Prostate gland (tissue), 2 donors: ENCODE measurements around the gene ATF6.

Experiments used
- POLR2A ChIP-seq: fragments of 450-650 bp; IDR thresholded peaks from one replicate; pipeline ENCODE4 v1.6.1; 2016; ENCODE audit warnings: antibody characterized with exemption, mild to moderate bottlenecking
- TF ChIP-seq, protein P1 (sequence below), 4 experiments: fragments of 200-600 bp in 2 of 4; fragments of 450-650 bp in 2 of 4; sonication (generic) in 2 of 4; IDR thresholded peaks; 1 replicate in 3 of 4; 2 replicates in 1 of 4; pipeline ENCODE4 v1.5.1; 2016 to 2019; ENCODE audit warnings: antibody characterized with exemption in 4 of 4, mild to moderate bottlenecking in 2 of 4, moderate library complexity in 2 of 4

DNA sequence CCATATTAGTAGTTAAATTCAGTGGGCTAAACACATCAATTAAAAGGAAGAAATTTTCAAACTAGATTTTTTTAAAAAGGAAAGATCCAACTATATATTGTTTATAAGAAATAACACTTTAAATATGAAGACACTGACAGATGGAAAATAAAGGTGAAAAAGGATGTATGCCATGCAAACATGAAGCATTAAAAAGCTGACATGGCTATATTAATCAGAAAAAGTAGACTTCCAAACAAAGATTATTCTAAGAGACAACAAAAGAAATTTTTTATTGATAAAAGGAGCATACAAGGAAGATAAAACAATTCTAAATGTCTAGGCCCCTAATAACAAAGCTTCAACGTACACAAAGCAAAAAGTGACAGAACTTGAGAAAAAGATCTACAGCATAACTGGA lies 92.2 kb downstream of the ATF6 start:
- TF ChIP-seq, protein P1, sequence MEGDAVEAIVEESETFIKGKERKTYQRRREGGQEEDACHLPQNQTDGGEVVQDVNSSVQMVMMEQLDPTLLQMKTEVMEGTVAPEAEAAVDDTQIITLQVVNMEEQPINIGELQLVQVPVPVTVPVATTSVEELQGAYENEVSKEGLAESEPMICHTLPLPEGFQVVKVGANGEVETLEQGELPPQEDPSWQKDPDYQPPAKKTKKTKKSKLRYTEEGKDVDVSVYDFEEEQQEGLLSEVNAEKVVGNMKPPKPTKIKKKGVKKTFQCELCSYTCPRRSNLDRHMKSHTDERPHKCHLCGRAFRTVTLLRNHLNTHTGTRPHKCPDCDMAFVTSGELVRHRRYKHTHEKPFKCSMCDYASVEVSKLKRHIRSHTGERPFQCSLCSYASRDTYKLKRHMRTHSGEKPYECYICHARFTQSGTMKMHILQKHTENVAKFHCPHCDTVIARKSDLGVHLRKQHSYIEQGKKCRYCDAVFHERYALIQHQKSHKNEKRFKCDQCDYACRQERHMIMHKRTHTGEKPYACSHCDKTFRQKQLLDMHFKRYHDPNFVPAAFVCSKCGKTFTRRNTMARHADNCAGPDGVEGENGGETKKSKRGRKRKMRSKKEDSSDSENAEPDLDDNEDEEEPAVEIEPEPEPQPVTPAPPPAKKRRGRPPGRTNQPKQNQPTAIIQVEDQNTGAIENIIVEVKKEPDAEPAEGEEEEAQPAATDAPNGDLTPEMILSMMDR (IDR thresholded peaks at IDR 0.05): no peak
- no peak for TF ChIP-seq POLR2A
